ENCODE measurements around the gene NPR1.
"Not testable (repeated sequence)": the region's sequence is repeated elsewhere in the genome, so short reads cannot be mapped to it uniquely, and the experiment has no call there.

NPR1 gene

GRCh38 chr1:153678519-153679336, at the start of gene NPR1:
NPR1 (plus strand) TSS chr1:153678688; CDS start chr1:153679109, 421 bp downstream.
- peak; percentile 54 for DNase-seq

GRCh38 chr1:153629343-153629665, 49.2 kb upstream of the NPR1 start:
- DNase-seq, result no peak

- no peak for DNase-seq
Measured at GRCh38 chr1:153629971-153630370, 48.5 kb upstream of the NPR1 start.

- no peak for DNase-seq
Measured at GRCh38 chr1:153630384-153630783, 48.1 kb upstream of the NPR1 start.

- DNase-seq, result no peak
Measured at GRCh38 chr1:153631047-153632022, 47.2 kb upstream of the NPR1 start.

GRCh38 chr1:153633161-153633753, 45.2 kb upstream of the NPR1 start:
- DNase-seq, result no peak

- peak; percentile 99 for DNase-seq
Measured at GRCh38 chr1:153633754-153634665, 44.5 kb upstream of the NPR1 start, which contains the start of gene CHTOP. CHTOP (plus strand) TSS chr1:153634066; CDS start chr1:153636589, 2,523 bp downstream.

GRCh38 chr1:153635872-153636271, 42.6 kb upstream of the NPR1 start:
- DNase-seq, result no peak

GRCh38 chr1:153636312-153636711, 42.2 kb upstream of the NPR1 start:
- no peak for DNase-seq

GRCh38 chr1:153638261-153638660, 40.2 kb upstream of the NPR1 start:
- peak; percentile 88 for DNase-seq

- no peak for DNase-seq
Measured at GRCh38 chr1:153639280-153639679, 39.2 kb upstream of the NPR1 start.

- not testable (repeated sequence) for DNase-seq
Measured at GRCh38 chr1:153640213-153640612, 38.3 kb upstream of the NPR1 start.

GRCh38 chr1:153640861-153641260, 37.6 kb upstream of the NPR1 start:
- no peak for DNase-seq

- DNase-seq, result no peak
Measured at GRCh38 chr1:153642161-153642560, 36.3 kb upstream of the NPR1 start.

GRCh38 chr1:153643100-153643499, 35.4 kb upstream of the NPR1 start:
- no peak for DNase-seq

GRCh38 chr1:153643816-153644215, 34.7 kb upstream of the NPR1 start:
- DNase-seq, result no peak

GRCh38 chr1:153646672-153647345, 31.7 kb upstream of the NPR1 start:
- DNase-seq, result peak; percentile 62

- peak; percentile 62 for DNase-seq
Measured at GRCh38 chr1:153647346-153647714, 31.2 kb upstream of the NPR1 start.

GRCh38 chr1:153648000-153648643, 30.4 kb upstream of the NPR1 start:
- DNase-seq, result no peak

- no peak for DNase-seq
Measured at GRCh38 chr1:153649137-153649862, 29.2 kb upstream of the NPR1 start.
